Left ventricle myocardium superior (tissue), 1 donor: ENCODE data around the gene NTM. TPM values are rescaled to one million over a fixed set of nuclear protein-coding genes. Genes with fewer than 3 reads are reported as not detected.

Source experiments
- ATAC-seq: fragments of 200-7000 bp; cut with Tn5 transposase; one replicate; pipeline ENCODE4 v1.9.1; 2020; ENCODE audit warnings: mild to moderate bottlenecking, moderate library complexity
- DNase-seq: peaks from one replicate; pipeline ENCODE4 v3.0.0-alpha.2; 2020
- intact Hi-C: fragments of 100-400 bp; cut with micrococcal nuclease; formaldehyde crosslinking; loops from one replicate; pipeline ENCODE4 v1.11.0; 2022
- total RNA-seq: library from RNA; stranded (reverse); fragmentation: NEBNext Ultra II Directional; extraction: Animal tissue kit (Norgen Biotek cat#: 25700); gene quantifications from one replicate; pipeline ENCODE4 v1.2.1, GENCODE V29; 2021
- donor health status: DM: no; HTN: yes; CAD: no; lungs with severe emphysema.

Gene NTM
- total RNA-seq, 1 donor from 2014 or later = 3.3 TPM

GRCh38 chr11:131533149-131533548 is 162.7 kb downstream of the NTM start:
- intact Hi-C loops = no loop called here
- DNase-seq (no peak), ATAC-seq (no peak)

- DNase-seq (no peak), ATAC-seq (no peak)
- intact Hi-C loops = no loop called here
Measured at GRCh38 chr11:131533998-131534397, 163.6 kb downstream of the NTM start.

- intact Hi-C loops = no loop called here
- DNase-seq (no peak), ATAC-seq (no peak)
Measured at GRCh38 chr11:131534611-131535010, 164.2 kb downstream of the NTM start.

- intact Hi-C loops = no loop called here
- ATAC-seq (no peak), DNase-seq (no peak)
Measured at GRCh38 chr11:131536159-131536558, 165.7 kb downstream of the NTM start.

GRCh38 chr11:131537196-131537595 is 166.8 kb downstream of the NTM start:
- no peak for ATAC-seq
- intact Hi-C loops = no loop called here
- DNase-seq = no peak

- ATAC-seq = no peak
- no peak for DNase-seq
- intact Hi-C loops = no loop called here
Measured at GRCh38 chr11:131537748-131538147, 167.3 kb downstream of the NTM start.

- ATAC-seq (no peak), DNase-seq (no peak)
- intact Hi-C loops = no loop called here
Measured at GRCh38 chr11:131538322-131538721, 167.9 kb downstream of the NTM start.

GRCh38 chr11:131540676-131541075 is 170.3 kb downstream of the NTM start:
- DNase-seq (no peak), ATAC-seq (no peak)
- intact Hi-C loops = no loop called here

GRCh38 chr11:131543389-131544025 is 173.1 kb downstream of the NTM start:
- DNase-seq = no peak
- ATAC-seq = no peak
- intact Hi-C loops = no loop called here

- intact Hi-C loops = no loop called here
- ATAC-seq (no peak), DNase-seq (no peak)
Measured at GRCh38 chr11:131544591-131544990, 174.2 kb downstream of the NTM start.

GRCh38 chr11:131546218-131546895 is 175.9 kb downstream of the NTM start:
- DNase-seq (no peak), ATAC-seq (no peak)
- intact Hi-C loops = no loop called here

- DNase-seq (no peak), ATAC-seq (no peak)
- intact Hi-C loops = no loop called here
Measured at GRCh38 chr11:131549099-131549498, 178.7 kb downstream of the NTM start.

- intact Hi-C loops = no loop called here
- ATAC-seq (no peak), DNase-seq (no peak)
Measured at GRCh38 chr11:131549770-131550169, 179.4 kb downstream of the NTM start.

- DNase-seq = no peak
- intact Hi-C loops = no loop called here
- ATAC-seq = no peak
Measured at GRCh38 chr11:131560287-131560686, 189.9 kb downstream of the NTM start.

- no peak for ATAC-seq
- intact Hi-C loops = no loop called here
- DNase-seq = no peak
Measured at GRCh38 chr11:131561501-131561900, 191.1 kb downstream of the NTM start.

GRCh38 chr11:131561972-131562371 is 191.6 kb downstream of the NTM start:
- no peak for DNase-seq
- intact Hi-C loops = no loop called here
- ATAC-seq = no peak

GRCh38 chr11:131568318-131568717 is 197.9 kb downstream of the NTM start:
- intact Hi-C loops = no loop called here
- ATAC-seq = no peak

GRCh38 chr11:131571571-131571970 is 201.2 kb downstream of the NTM start:
- intact Hi-C loops = no loop called here
- ATAC-seq (no peak), DNase-seq (no peak)

More at GRCh38 chr11:131568318-131568717, 197.9 kb downstream of the NTM start:
- DNase-seq = no peak

GRCh38 chr11:131572423-131572822 is 202.0 kb downstream of the NTM start:
- ATAC-seq (no peak), DNase-seq (no peak)
- intact Hi-C loops = no loop called here

GRCh38 chr11:131579932-131580387 is 209.5 kb downstream of the NTM start:
- intact Hi-C loops = no loop called here
- DNase-seq = no peak
- ATAC-seq = no peak

GRCh38 chr11:131580476-131580875 is 210.1 kb downstream of the NTM start:
- DNase-seq = no peak
- intact Hi-C loops = no loop called here
- ATAC-seq = no peak
